NK-92 treated with Interleukin-12 subunit alpha and Interleukin-12 subunit beta, amount 100 ng/mL, for 24 hours (cell line): ENCODE data around the gene RAE1.

ENCODE experiments used
- DNase-seq: peaks from one replicate; lab custom pipeline; 2025; lab: John Stamatoyannopoulos, UW

RAE1 gene, protein sequence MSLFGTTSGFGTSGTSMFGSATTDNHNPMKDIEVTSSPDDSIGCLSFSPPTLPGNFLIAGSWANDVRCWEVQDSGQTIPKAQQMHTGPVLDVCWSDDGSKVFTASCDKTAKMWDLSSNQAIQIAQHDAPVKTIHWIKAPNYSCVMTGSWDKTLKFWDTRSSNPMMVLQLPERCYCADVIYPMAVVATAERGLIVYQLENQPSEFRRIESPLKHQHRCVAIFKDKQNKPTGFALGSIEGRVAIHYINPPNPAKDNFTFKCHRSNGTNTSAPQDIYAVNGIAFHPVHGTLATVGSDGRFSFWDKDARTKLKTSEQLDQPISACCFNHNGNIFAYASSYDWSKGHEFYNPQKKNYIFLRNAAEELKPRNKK

DNA sequence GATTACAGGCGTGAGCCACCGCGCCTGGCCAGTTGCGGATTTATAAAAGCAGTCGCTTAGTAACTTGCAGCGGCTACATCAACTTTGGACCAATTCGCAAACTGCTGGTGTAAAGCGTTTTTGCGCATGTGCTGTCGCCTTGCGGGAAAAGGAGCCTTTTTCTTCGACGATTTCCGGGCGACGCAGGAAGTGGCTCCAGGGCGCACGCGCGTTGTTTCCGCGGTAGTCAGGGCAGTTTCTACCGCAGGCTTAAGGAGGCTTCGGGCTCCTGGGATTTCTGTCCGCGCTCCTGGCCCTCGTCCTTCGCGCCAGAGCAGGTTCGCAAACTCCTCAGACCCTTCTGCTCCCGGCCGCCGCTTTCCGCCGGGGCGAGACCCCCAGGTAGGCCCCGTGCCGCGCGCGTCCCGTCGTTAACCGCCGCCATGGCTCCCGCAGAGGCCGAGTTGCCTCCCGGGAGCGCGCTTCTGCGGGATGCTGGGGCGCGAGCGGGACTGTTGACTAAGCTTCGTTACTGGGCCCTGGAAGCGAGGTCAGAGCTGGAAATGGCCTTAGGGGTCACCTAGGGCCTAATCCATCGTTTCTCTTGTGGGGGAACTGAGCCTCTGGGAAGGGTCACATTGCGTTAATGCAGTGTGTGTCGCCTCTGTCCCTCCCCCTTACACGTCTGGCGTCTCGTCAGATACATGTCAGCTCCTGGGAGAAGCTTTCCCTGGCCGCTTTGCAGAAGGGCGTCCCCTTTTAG lies at the start of gene RAE1:
Gene RAE1 (plus strand): TSS at position 214 of the 742 bp plus-strand sequence. CDS start 2,784 bp downstream, outside the sequence.
- DNase-seq = peak; percentile 89

DNA sequence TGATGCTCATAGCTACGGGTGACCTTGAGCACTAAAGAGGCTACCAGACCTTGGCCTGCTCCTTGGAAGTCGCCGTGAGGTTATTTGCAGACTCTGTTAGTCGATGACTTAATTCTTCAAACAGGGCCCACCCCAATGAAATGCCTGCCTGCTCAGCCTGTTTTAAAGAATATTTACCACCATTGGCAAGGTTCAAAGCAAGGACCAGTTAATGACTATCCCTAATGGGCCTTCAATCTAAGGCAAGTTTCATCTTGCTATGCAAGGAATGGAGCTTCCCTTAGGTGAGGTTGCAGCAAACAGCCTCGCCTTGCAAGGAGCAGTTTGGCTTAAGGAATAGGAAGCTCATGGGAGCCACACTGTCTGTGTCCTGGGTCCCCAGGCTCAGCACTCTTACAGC lies 44.3 kb upstream of the RAE1 start:
- DNase-seq = no peak

DNA sequence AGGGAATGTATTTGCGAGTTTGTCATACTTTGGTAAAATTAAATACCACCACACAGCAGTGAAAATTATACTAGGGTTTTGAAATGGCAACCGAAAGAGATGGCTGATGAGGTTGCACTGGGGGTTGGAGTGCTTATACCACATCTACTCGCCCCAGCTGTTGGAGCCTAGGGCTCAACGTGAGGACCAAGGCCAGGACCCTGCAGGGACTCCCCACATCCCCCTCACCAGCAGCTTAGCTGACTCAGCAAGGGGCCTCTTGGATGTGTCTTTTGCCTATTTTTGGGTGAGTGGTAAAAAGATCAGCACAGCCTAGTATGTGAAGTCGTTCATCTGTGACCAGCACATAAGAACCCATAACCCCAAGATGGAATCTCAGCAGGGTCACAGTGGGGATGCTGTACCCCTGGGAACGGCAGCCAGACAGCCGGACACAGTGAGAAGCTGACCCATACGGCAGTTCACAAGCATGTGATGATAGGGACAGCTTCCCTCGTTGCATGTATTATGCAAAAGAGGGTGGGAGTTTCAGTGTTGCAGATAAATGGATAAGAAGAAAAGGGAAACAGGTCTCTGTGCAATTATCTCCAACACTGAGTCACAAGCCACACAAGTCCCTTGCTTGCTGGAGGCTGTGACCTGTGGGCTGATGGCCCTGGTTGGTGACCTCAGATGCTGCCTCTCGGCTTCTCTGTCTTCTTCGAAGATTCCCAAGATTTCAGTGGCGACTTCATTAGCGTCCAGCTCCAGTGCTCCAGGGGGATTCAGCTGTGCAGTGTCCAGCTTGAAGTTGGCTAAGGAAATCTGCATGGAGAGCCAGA lies 42.4 kb upstream of the RAE1 start:
- no peak for DNase-seq

DNA sequence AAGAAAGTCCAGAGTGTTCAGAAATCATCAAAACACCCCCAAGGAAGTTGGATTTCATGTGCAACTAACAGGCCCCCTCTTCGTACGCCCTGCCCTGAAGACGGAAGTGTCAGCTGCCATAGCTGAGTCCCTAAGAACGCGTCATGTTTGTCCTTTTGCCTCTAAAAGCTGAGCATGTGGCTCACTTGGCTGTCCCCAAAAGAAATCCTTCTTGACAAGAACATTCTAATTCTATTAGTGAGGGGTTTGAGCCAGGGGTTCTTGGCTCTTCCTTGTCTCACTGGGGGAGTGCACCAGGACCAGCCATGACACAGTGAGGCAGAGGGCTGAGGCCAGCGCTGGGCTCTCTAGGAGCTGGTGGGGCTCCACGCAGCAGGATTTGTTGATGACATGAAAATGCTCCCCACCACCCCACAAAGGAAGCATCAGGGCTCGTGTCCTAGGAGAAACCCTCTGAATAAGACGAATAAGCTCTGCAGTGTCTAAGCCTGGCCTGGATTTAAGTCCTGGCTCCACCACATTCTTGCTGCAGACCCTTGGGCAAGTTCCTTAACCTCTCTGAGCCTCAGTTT lies 41.4 kb upstream of the RAE1 start:
- DNase-seq = no peak

DNA sequence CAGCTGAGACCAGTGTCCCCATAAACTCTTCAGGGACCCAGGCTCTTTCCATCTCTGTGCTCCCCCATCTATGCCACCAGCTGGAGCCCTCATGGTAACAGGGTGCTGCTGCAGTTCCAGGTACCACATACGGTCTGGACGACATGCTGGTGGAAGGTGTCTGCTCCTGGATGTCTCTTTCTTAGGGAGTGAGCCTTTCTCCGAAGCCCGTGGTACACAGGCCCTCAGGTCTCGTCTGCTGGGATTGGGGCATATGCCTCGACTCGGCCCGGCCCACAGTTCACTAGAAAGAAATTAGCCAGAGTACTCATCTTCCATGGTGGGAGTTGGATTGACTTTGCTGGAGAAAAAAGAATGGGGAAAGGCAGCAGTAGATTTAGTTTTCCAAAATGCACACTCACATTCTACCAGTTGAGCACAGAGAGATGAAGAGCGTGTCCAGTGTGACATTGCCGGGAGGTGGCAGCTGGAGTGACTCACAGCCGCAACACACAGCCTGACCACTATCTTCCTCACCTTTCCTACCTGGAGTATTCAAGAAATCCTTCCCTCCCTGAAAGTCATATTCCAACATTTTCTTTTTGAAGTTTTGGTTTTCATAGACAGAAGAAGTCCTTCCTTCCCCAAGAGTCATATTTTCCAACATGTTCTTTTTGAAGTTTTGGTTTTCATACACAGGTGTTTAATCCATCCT lies 40.1 kb upstream of the RAE1 start:
- DNase-seq = no peak

DNA sequence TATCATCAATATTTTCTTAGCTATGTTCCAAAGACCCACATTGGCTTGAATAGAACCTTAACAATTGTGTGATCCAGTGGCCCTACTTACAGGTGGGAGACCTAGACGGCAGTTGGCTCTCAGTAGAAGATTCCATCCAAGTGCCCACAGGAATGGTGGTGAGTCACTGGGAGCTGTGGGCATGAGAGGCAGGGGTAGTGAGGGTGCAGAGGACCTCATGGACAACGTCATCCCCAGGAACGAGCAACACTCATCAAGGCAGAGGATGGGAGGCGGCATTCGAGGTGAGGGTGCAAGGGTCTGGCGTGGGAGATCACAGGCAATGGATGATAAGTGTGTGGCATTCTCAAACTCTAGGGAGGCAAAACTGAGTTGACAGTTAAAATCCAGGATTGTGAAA lies 38.9 kb upstream of the RAE1 start:
- no peak for DNase-seq

DNA sequence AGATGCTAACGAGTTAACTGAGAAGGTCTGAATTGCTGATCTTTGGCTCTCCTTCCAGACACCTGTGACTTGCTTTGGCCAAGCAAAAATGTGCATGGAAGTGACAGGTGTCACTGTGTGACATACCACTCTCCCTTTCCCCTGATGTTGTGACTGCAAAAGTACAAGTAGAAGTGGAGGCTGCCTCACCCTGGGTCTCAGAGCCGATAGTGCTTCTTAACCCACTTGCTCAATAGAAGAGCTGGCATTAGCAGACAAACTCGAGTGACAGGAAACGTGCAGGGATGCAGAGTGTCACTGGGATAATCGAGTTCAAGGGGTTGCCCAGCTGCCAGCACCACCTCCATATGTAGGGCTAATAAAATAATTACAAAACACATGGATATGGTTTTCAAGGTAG lies 37.8 kb upstream of the RAE1 start:
- DNase-seq = no peak

DNA sequence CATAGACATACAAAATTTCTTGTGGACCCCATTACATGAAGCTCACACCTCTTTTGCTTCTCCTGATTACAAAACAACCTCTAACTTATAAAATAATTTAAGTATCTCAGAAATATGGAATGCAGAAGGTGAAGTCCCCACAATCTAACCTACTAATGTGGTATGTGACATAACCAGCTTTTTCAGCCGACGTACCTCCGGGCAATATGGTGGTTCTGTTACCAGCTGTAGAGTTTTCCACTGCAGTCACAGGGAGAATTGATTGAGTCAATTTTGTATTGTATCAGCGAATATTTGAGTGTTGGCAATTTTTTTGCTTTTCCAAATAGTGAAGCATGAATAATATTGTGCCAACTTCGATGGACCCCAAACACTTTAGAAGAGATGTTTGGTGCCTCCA lies 37.1 kb upstream of the RAE1 start:
- no peak for DNase-seq

DNA sequence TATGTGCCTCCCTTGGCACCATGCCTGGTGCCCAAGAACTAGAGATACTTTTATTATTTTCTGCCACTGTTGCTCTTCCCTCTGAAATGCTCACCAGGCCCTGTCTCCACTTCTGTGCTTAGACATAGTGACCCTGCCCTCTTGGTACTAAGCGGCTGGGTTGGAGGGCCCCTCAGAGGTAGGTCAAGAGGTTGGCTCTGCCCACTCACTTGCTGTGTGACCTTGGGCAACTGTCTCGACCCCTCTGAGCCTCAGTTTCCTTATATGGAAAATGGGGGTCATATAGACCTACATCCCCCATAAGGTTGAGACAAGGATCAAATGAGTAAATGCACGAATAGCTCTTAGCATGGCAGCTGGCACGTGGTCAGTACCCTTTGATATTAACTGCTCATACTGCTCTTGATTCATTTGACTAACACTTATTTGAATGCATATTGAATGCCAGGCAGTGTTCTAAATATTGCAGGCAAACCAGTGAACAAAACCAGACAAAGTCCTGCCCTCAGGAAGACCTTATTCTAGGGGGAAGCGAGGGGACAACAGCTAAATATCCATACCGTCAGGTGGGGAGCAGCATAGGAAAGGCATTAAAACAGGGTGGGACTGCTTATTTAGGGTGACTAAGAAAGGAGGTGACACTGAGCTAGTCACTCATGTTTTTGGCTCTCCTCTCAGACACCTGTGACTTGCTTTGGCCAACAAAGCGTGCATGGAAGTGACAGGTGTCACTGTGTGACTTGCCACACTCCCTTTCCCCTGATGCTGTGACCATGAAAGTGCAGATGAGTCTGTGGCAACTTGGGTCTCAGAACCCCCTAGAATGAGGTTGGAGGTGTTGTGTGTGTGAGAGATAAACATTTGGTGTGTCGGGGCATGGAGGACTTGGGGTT lies 35.7 kb upstream of the RAE1 start:
- DNase-seq = no peak

DNA sequence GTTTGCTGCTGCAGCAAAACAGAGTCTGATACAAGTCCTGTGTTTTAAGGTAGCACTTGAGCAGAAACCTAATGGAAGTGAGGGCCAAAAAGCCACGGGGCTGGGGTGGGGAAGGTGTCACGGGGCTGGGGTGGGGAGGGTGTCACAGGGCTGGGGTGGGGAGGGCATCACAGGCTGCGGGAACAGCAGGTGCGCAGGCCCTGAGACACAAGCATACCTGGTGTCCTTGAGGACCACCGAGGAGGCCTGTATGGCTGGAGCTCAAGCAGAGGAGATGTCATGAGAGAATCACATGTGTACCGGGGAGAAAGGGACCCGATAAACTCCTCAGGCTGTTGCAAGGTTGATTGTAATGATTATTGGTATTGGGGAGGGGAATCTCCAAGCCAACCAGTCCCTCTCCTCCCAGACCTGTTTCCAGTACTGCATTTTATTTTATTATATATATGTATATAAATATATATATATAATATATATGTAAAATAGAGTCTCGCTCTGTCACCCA lies 35.0 kb upstream of the RAE1 start:
- no peak for DNase-seq

DNA sequence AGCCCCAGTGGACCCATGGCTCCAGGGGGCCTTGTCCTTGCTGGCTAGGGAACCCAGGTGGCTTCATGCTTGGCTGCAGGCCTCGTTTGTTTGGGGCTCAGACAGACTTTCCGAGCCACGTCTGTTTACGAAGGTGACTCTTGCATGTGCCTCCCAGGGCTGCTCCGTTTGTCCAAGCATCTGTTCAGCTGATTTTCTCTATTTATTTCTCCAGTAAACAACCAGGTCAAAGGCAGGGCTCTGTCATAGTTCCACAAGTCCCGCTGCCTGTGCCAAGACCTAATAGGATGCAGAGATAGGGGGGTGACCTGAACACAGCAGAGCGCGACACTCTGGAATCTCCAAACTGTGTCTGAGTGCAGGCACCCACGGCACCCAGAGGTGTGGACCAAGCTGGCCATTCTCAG lies 34.3 kb upstream of the RAE1 start:
- no peak for DNase-seq

DNA sequence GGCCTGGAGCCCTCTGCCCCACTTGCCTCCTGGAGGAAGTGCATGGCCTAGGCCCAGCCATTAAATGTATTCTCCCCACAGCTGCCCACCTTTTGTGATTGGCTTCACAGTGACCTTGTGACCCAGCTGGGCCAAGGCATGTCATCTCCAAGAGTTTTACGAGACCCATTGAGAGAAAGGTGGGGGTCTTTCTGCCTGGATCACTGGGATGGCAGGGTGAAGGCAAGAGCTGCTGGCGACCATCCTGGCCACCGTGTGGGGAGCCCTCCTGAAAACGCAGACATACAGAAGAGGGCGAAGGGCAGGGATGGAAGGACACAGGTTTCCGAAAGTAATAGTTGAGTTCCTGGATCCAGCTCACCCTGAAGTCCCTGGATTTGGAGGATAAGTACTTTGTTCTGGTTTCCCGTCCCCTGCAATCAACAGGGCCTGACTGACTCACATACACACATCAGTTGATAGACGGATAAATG lies 33.7 kb upstream of the RAE1 start:
- DNase-seq = no peak

DNA sequence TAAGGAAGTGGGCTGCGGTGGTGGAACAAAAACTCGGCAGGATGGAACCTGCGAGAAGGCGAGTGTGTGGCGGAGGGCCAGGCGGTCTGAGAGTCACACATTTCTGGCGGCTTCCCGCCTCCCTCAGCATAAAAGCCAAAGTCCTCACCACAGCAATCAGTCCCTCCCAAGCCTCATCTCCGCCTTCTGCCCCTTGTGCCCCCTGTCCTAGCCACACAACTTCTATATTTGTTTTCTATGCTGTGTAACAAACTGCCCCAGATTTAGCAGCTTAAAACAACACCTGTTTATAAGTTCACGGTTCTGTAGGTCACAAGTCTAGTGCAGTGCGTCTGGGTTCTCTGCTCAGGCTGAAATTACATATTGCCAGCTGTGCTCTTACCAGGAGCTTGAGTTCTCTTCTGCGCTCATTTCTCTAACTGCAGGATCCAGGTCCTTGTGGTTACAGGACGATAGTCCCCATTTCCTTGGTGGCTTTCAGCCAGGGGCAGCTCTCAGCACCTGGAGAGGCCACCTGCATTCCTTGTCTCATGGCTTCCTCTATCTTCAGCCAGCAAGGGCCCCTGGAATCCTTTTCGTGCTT lies 33.2 kb upstream of the RAE1 start:
- no peak for DNase-seq

DNA sequence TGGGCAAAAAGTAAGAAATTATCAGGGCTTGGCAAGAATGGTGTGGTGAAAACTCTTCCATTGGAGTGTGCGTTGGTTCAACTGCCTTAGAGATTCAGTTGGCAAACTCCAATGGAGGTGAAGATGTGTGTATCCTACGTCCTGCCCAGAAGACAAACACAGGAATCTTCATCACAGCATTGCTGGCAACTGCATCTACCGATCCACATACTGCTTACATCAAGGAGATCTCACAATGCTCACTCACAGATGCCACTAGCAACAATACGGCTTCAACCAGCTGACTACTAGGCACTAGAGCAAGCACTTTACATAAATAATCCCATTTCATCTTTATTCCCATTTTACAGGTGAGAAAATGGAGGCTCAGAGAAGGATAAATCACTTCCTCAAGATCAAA lies 31.5 kb upstream of the RAE1 start:
- DNase-seq = no peak

DNA sequence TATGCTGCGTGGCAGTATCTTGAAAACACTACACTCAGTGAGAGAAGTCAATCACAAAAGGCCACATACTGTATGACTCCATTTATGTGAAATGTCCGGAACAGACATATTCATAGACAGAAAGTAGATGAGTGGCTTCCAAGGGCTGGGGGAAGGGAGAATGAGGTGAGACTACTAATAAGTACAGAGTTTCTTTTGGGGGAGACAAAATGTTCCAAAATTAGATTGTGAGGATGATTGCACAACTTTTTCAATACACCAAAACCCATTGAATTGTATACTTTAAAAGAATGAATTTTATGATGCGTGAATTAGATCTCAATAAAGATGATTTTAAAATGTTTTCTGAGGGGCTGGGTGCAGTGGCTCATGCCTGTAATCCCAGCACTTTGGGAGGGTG lies 30.7 kb upstream of the RAE1 start:
- no peak for DNase-seq

DNA sequence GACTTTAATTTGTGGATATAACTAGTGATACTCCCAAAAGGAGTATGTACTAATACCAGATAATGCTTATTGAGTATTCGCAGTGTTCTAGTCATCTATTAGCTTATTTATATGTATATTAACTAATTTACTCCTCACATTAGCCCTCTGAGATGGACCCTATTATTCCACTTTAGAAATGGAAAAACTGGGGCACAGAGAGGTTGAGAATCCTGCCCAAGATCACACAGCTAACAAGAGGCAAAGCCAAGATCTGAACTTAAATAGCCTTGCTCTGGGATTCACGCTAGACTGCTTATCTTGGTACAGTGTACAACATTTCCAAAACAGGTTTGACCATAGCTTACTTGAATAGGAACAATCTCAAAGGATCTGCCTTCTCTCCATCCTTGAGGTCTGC lies 29.9 kb upstream of the RAE1 start:
- no peak for DNase-seq

DNA sequence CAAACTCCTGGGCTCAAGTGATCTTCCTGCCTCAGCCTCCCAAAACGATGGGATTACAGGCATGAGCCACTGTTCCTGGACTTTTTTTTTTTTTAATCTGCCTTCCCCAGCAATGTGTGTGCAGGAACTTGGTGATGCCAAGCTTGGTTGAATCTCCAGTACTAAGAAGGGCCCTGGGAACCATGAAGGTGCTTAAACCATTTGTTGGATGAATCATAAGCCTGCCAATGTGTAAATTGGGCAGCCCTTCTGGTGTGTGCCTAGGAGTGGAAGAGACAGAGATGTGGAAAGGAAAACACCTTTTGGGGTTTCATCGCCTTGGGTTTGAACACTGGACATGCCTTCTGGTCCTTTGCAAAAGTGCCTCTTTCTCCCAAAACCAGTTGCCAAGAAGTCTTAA lies 28.6 kb upstream of the RAE1 start:
- no peak for DNase-seq

DNA sequence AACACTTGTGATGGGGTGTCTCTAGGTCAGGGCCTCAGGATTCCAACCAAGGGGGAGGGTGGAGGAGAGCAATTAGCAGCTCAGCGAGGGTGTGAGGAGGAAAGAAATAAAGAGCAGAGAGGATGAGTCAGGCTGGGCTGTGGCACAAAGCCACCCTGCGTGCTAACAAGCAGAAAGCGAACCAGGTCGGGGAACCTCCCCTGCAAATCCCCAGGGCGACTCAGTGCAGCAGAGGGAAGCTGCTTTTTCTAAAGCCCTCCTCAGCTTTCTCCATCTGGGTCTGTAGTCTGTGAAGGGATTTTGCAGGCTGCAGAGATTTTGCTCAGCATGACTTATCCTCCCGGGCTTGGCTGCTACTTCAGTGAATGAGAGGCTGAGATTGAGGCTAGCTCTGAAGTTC lies 28.0 kb upstream of the RAE1 start:
- DNase-seq = no peak

DNA sequence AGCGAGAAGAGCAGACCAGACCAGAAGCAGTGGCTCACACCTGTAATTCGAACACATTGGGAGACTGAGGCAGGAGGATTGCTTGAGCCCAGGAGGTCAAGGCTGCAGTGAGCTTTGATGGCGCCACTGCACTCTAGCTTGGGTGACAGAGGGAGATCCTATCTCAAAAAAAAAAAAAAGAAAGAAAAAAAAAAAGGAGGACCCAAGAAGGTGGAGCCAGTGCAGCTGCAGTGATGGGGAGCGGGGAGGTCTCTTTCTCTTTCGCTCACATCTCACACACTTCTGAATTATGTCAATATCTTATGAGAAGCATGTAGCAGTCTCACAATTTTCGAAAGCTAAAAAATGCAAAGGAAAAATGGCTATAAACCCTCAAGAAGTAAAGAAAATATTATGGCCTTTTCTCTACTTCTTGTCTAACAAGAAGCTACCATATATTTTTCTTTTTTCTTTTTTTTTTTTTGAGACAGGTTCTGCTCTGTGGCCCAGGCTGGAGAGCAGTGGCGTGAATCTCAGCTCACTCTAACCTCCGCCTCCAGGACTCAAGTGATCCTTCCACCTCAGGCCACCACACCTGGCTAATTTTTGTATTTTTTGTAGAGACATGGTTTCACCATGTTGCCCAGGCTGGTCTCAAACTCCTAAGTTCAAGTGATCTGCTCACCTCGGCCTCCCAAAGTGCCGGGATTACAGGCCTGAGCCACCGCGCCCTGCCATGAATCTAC lies 25.3 kb upstream of the RAE1 start:
- DNase-seq = no peak
